GM23338 (cell line): ENCODE measurements around the gene TCHH. TPM values are rescaled to one million over a fixed set of nuclear protein-coding genes. Genes with fewer than 3 reads are reported as not detected.
"Not testable (repeated sequence)": the region's sequence is repeated elsewhere in the genome, so short reads cannot be mapped to it uniquely, and the experiment has no call there.

Experiments used
- ATAC-seq: fragments of 200-7000 bp; cut with Tn5 transposase; 3 replicates; pipeline ENCODE4 v1.9.1; 2020
- DNase-seq: peaks from one replicate; pipeline ENCODE4 v3.0.0-alpha.2; 2015; ENCODE audit warnings: low spot score
- H2AFZ ChIP-seq: fragments of 200-600 bp; sonication (generic); 2 replicates; pipeline ENCODE4 v1.8.0; 2016; ENCODE audit warnings: antibody characterized with exemption, mild to moderate bottlenecking, moderate library complexity
- H3F3A ChIP-seq: fragments of 200-600 bp; sonication (generic); replicated peaks from 2 replicates; pipeline ENCODE4 v1.8.0; 2017; ENCODE audit warnings: antibody characterized with exemption, mixed run types, low read depth
- H3K27ac ChIP-seq: fragments of 200-600 bp; sonication (generic); 2 replicates; pipeline ENCODE4 v1.6.1; 2016; ENCODE audit warnings: low read depth
- H3K27me3 ChIP-seq: fragments of 200-600 bp; sonication (generic); 2 replicates; pipeline ENCODE4 v1.8.0; 2016; ENCODE audit warnings: mild to moderate bottlenecking, mixed run types, moderate library complexity; ENCODE audit not compliant: insufficient read depth
- H3K36me3 ChIP-seq: fragments of 200-600 bp; sonication (generic); 2 replicates; pipeline ENCODE4 v1.8.0; 2016; ENCODE audit warnings: mild to moderate bottlenecking; ENCODE audit not compliant: insufficient read depth
- H3K4me1 ChIP-seq: fragments of 200-600 bp; sonication (generic); 2 replicates; pipeline ENCODE4 v1.8.0; 2016; ENCODE audit warnings: mild to moderate bottlenecking, moderate library complexity; ENCODE audit not compliant: insufficient read depth
- H3K4me2 ChIP-seq: fragments of 200-600 bp; sonication (generic); 2 replicates; pipeline ENCODE4 v1.7.1; 2017; ENCODE audit warnings: mixed run types
- H3K4me3 ChIP-seq: fragments of 200-600 bp; sonication (generic); 2 replicates; pipeline ENCODE4 v1.6.1; 2016; ENCODE audit warnings: mixed run types
- H3K79me2 ChIP-seq: fragments of 200-600 bp; sonication (generic); replicated peaks from 2 replicates; pipeline ENCODE4 v1.8.0; 2017; ENCODE audit warnings: mild to moderate bottlenecking; ENCODE audit not compliant: insufficient read depth
- H3K9me2 ChIP-seq: fragments of 200-600 bp; sonication (generic); 2 replicates; pipeline ENCODE4 v1.8.0; 2017; ENCODE audit not compliant: insufficient read depth
- H4K20me1 ChIP-seq: fragments of 200-600 bp; sonication (generic); replicated peaks from 2 replicates; pipeline ENCODE4 v1.8.0; 2017; ENCODE audit warnings: mild to moderate bottlenecking; ENCODE audit not compliant: insufficient read depth
- H3K27ac Mint-ChIP-seq: 2 replicates; pipeline ENCODE4 v1.8.0; 2020; ENCODE audit warnings: inconsistent platforms, mild to moderate bottlenecking, moderate library complexity, mixed read lengths
- H3K27me3 Mint-ChIP-seq: 3 replicates; pipeline ENCODE4 v1.8.0; 2022; ENCODE audit warnings: low read depth, mild to moderate bottlenecking, moderate library complexity, mixed read lengths, inconsistent platforms; ENCODE audit not compliant: insufficient read depth, poor library complexity
- H3K36me3 Mint-ChIP-seq: 3 replicates; pipeline ENCODE4 v1.8.0; 2021; ENCODE audit warnings: low read depth, mild to moderate bottlenecking, inconsistent platforms, moderate library complexity, mixed read lengths
- H3K4me1 Mint-ChIP-seq: 3 replicates; pipeline ENCODE4 v1.8.0; 2020; ENCODE audit warnings: mild to moderate bottlenecking, inconsistent platforms, mixed read lengths
- H3K4me3 Mint-ChIP-seq: 3 replicates; pipeline ENCODE4 v1.8.0; 2021; ENCODE audit warnings: moderate library complexity, mild to moderate bottlenecking, inconsistent platforms, mixed read lengths
- H3K9me3 Mint-ChIP-seq: 3 replicates; pipeline ENCODE4 v1.8.0; 2020; ENCODE audit warnings: moderate library complexity, mild to moderate bottlenecking, inconsistent platforms, mixed read lengths
- EZH2 ChIP-seq: fragments of 200-600 bp; sonication (generic); IDR thresholded peaks from one replicate; pipeline ENCODE4 v1.8.0; 2017; ENCODE audit warnings: antibody characterized with exemption, mild to moderate bottlenecking, low read depth; ENCODE audit not compliant: unreplicated experiment
- JUNB ChIP-seq: IDR thresholded peaks from one replicate; pipeline ENCODE4 v1.6.1; 2016; ENCODE audit warnings: antibody characterized with exemption; ENCODE audit not compliant: unreplicated experiment
- NANOG ChIP-seq: IDR thresholded peaks from 2 replicates; pipeline ENCODE4 v1.6.1; 2016; ENCODE audit warnings: antibody characterized with exemption, borderline replicate concordance
- POLR2AphosphoS5 ChIP-seq: IDR thresholded peaks from 2 replicates; pipeline ENCODE4 v1.6.1; 2016; ENCODE audit warnings: antibody characterized with exemption, low read depth
- STAT1 ChIP-seq: IDR thresholded peaks from one replicate; pipeline ENCODE4 v1.6.1; 2016; ENCODE audit warnings: antibody characterized with exemption; ENCODE audit not compliant: unreplicated experiment
- ZNF331 ChIP-seq: fragments of 250-450 bp; sonication (Bioruptor Pico); IDR thresholded peaks from 2 replicates; pipeline ENCODE4 v1.5.0; 2020; ENCODE audit warnings: low read depth, mild to moderate bottlenecking, moderate library complexity
- polyA plus RNA-seq: library from polyadenylated mRNA; unstranded; fragments of >200 nt; fragmentation: Nextera tagmentation; extraction: Ambion mirVana; gene quantifications from 2 replicates; pipeline ENCODE4 v1.2.1, GENCODE V29; 2016
- total RNA-seq: library from RNA; depleted of rRNA; stranded (reverse); fragments of >200 nt; shearing (Covaris generic); gene quantifications from 2 replicates; pipeline ENCODE4 v1.2.3, GENCODE V29; 2014
- TF ChIP-seq, protein P1 (sequence below): fragments of 250-450 bp; sonication (Bioruptor Pico); IDR thresholded peaks from 2 replicates; pipeline ENCODE4 v1.5.0; 2020; ENCODE audit warnings: mild to moderate bottlenecking, moderate library complexity
- TF ChIP-seq, protein P2 (sequence below): IDR thresholded peaks from 2 replicates; pipeline ENCODE4 v1.6.1; 2016; ENCODE audit warnings: antibody characterized with exemption

The TCHH gene
- total and polyA plus RNA-seq, 2 experiments from 2014 or later, result 0.38 to 0.42 TPM

DNA sequence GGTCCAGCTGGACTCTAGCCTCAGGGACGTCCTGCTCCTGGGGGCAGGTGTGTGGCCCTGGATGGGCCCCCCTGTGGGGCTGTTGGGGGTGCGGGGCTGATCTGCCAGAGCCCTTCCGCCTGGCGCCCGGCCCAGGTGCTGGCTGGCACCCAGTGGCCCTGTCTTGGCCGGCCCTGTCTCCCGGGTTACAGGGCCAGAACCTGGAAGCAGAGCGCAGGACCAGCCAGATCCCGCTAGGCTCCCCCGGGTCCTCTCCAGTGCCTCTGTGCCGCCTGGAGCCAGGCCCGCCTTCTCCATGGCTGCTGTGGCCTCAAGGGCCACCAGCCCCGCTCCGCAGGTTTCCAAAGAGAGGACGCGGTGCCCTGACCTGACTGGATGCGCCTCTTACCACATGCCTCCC, 34.2 kb downstream of the TCHH start:
- H3K4me1 Mint-ChIP-seq, H3K79me2 ChIP-seq, H3K36me3 Mint-ChIP-seq, H3K4me1 ChIP-seq, H3K27me3 Mint-ChIP-seq, H3F3A ChIP-seq, H3K27me3 ChIP-seq, ATAC-seq, H3K4me3 Mint-ChIP-seq, DNase-seq, H3K27ac ChIP-seq, H2AFZ ChIP-seq, H3K9me2 ChIP-seq, H3K27ac Mint-ChIP-seq, H3K4me2 ChIP-seq, H3K4me3 ChIP-seq, H4K20me1 ChIP-seq, H3K36me3 ChIP-seq: not testable (repeated sequence)
- peaks cover 10% of the 10 kb centered on the region; the same call in 2 of the 3 replicates for H3K9me3 Mint-ChIP-seq

DNA sequence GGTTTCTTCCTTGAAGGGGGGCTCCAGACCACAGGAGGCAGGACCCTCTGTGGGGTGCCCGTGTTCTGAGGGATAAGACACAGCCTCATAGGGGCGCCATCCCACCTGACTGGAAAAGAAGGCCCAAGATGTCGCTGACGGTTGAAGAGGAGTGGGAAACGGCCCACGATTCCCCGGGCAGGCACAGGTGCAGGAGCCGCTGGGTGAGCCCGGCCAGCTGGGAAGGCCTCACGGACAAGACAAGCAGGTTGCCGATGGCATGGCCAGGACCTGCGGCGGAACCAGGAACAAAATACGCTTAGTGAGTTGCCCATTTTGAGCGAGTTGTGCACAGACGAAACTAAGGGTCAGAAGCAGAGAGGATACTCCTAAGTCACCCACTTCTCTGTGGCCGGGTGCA, 34.8 kb downstream of the TCHH start:
- not testable (repeated sequence) for H3K9me2 ChIP-seq, H3K27me3 Mint-ChIP-seq, ATAC-seq, H3K79me2 ChIP-seq, H3K27ac Mint-ChIP-seq, H2AFZ ChIP-seq, H3K4me3 ChIP-seq, DNase-seq, H3K27me3 ChIP-seq, H3K27ac ChIP-seq, H3K36me3 ChIP-seq, H3K4me1 ChIP-seq, H3K4me3 Mint-ChIP-seq, H3K4me1 Mint-ChIP-seq, H3K4me2 ChIP-seq, H3F3A ChIP-seq, H3K36me3 Mint-ChIP-seq, H4K20me1 ChIP-seq
- peaks cover 10% of the 10 kb centered on the region; the same call in 2 of the 3 replicates for H3K9me3 Mint-ChIP-seq

- DNase-seq, result no peak
- Mint-ChIP-seq H3K4me1 (no peaks in the 10 kb centered on the region), H3K36me3 (no peaks in the 10 kb centered on the region), H3K4me3 (no peak overlapping the region), H3K27ac (no peak overlapping the region), H3K27me3 (no peaks in the 10 kb centered on the region), H3K9me3 (peaks cover 10% of the 10 kb centered on the region; the same call in 2 of the 3 replicates)
- no peak for ATAC-seq
- Histone ChIP-seq H3K27me3 (no peaks in the 10 kb centered on the region), H3F3A (no peaks in the 10 kb centered on the region), H3K4me2 (no peak overlapping the region), H4K20me1 (no peaks in the 10 kb centered on the region), H3K27ac (no peak overlapping the region), H2AFZ (no peak overlapping the region), H3K9me2 (no peaks in the 10 kb centered on the region), H3K36me3 (no peaks in the 10 kb centered on the region), H3K79me2 (no peaks in the 10 kb centered on the region), H3K4me1 (no peaks in the 10 kb centered on the region), H3K4me3 (no peak overlapping the region)
- TF ChIP-seq, protein P1, sequence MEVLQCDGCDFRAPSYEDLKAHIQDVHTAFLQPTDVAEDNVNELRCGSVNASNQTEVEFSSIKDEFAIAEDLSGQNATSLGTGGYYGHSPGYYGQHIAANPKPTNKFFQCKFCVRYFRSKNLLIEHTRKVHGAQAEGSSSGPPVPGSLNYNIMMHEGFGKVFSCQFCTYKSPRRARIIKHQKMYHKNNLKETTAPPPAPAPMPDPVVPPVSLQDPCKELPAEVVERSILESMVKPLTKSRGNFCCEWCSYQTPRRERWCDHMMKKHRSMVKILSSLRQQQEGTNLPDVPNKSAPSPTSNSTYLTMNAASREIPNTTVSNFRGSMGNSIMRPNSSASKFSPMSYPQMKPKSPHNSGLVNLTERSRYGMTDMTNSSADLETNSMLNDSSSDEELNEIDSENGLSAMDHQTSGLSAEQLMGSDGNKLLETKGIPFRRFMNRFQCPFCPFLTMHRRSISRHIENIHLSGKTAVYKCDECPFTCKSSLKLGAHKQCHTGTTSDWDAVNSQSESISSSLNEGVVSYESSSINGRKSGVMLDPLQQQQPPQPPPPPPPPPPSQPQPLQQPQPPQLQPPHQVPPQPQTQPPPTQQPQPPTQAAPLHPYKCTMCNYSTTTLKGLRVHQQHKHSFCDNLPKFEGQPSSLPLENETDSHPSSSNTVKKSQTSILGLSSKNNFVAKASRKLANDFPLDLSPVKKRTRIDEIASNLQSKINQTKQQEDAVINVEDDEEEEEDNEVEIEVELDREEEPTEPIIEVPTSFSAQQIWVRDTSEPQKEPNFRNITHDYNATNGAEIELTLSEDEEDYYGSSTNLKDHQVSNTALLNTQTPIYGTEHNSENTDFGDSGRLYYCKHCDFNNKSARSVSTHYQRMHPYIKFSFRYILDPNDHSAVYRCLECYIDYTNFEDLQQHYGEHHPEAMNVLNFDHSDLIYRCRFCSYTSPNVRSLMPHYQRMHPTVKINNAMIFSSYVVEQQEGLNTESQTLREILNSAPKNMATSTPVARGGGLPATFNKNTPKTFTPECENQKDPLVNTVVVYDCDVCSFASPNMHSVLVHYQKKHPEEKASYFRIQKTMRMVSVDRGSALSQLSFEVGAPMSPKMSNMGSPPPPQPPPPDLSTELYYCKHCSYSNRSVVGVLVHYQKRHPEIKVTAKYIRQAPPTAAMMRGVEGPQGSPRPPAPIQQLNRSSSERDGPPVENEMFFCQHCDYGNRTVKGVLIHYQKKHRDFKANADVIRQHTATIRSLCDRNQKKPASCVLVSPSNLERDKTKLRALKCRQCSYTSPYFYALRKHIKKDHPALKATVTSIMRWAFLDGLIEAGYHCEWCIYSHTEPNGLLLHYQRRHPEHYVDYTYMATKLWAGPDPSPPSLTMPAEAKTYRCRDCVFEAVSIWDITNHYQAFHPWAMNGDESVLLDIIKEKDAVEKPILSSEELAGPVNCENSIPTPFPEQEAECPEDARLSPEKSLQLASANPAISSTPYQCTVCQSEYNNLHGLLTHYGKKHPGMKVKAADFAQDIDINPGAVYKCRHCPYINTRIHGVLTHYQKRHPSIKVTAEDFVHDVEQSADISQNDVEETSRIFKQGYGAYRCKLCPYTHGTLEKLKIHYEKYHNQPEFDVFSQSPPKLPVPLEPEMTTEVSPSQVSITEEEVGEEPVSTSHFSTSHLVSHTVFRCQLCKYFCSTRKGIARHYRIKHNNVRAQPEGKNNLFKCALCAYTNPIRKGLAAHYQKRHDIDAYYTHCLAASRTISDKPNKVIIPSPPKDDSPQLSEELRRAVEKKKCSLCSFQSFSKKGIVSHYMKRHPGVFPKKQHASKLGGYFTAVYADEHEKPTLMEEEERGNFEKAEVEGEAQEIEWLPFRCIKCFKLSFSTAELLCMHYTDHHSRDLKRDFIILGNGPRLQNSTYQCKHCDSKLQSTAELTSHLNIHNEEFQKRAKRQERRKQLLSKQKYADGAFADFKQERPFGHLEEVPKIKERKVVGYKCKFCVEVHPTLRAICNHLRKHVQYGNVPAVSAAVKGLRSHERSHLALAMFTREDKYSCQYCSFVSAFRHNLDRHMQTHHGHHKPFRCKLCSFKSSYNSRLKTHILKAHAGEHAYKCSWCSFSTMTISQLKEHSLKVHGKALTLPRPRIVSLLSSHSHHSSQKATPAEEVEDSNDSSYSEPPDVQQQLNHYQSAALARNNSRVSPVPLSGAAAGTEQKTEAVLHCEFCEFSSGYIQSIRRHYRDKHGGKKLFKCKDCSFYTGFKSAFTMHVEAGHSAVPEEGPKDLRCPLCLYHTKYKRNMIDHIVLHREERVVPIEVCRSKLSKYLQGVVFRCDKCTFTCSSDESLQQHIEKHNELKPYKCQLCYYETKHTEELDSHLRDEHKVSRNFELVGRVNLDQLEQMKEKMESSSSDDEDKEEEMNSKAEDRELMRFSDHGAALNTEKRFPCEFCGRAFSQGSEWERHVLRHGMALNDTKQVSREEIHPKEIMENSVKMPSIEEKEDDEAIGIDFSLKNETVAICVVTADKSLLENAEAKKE (CRISPR knock-in tag), result no peak
- TF ChIP-seq JUNB (no peak), NANOG (no peak), STAT1 (no peak), POLR2AphosphoS5 (no peak), ZNF331 (no peak), EZH2 (no peak)
- TF ChIP-seq, protein P2, sequence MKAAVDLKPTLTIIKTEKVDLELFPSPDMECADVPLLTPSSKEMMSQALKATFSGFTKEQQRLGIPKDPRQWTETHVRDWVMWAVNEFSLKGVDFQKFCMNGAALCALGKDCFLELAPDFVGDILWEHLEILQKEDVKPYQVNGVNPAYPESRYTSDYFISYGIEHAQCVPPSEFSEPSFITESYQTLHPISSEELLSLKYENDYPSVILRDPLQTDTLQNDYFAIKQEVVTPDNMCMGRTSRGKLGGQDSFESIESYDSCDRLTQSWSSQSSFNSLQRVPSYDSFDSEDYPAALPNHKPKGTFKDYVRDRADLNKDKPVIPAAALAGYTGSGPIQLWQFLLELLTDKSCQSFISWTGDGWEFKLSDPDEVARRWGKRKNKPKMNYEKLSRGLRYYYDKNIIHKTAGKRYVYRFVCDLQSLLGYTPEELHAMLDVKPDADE, result no peak
Observed at GRCh38 chr1:152078831-152079441, 36.3 kb downstream of the TCHH start.
